Spleen (tissue), 11 donors: Measurements from ENCODE around the gene DHRS1. TPM values are rescaled to one million over a fixed set of nuclear protein-coding genes. Genes with fewer than 3 reads are reported as not detected.

Experiments used
- DNase-seq: peaks from one replicate; pipeline ENCODE4 v3.0.0-alpha.2; 2020
- H3K27ac ChIP-seq, 8 donors: fragments of 200-600 bp; sonication (generic) in 7 of 8; 1 replicate in 4 of 8; 2 replicates in 4 of 8; pipeline versions ENCODE4 v1.5.0 to v1.8.0; 2016 to 2021; ENCODE audit warnings: inconsistent platforms in 4 of 8, mild to moderate bottlenecking in 4 of 8, moderate library complexity in 1 of 8
- H3K27me3 ChIP-seq, 7 donors: fragments of 200-600 bp; sonication (generic) in 6 of 7; replicated peaks in 1 of 7; 1 replicate in 4 of 7; 2 replicates in 3 of 7; pipeline versions ENCODE4 v1.5.0 to v1.8.0; 2016 to 2021; ENCODE audit warnings: inconsistent platforms in 3 of 7, mild to moderate bottlenecking in 1 of 7
- H3K36me3 ChIP-seq, 6 donors: fragments of 200-600 bp; sonication (generic) in 5 of 6; 1 replicate in 4 of 6; 2 replicates in 2 of 6; pipeline versions ENCODE4 v1.5.0 to v1.8.0; 2016 to 2021; ENCODE audit warnings: inconsistent platforms in 2 of 6
- H3K4me1 ChIP-seq, 6 donors: fragments of 200-600 bp; sonication (generic) in 5 of 6; 1 replicate in 3 of 6; 2 replicates in 3 of 6; pipeline versions ENCODE4 v1.5.0 to v1.8.0; 2016 to 2021; ENCODE audit warnings: inconsistent platforms in 3 of 6
- H3K4me3 ChIP-seq, 8 donors: fragments of 200-600 bp; sonication (generic) in 7 of 8; 1 replicate in 4 of 8; 2 replicates in 4 of 8; pipeline versions ENCODE4 v1.5.0 to v1.8.0; 2016 to 2021; ENCODE audit warnings: inconsistent platforms in 4 of 8, mild to moderate bottlenecking in 4 of 8, moderate library complexity in 2 of 8
- H3K9me3 ChIP-seq, 8 donors: fragments of 200-600 bp; sonication (generic) in 7 of 8; 1 replicate in 4 of 8; 2 replicates in 4 of 8; pipeline versions ENCODE4 v1.5.0 to v1.8.0; 2016 to 2021; ENCODE audit warnings: inconsistent platforms in 4 of 8
- POLR2A ChIP-seq, 3 donors: fragments of 450-650 bp; IDR thresholded peaks; one replicate each; pipeline ENCODE4 v1.5.1; 2017; ENCODE audit warnings: antibody characterized with exemption in 3 of 3, mild to moderate bottlenecking in 1 of 3
- POLR2AphosphoS5 ChIP-seq, 3 donors: sonication (generic); formaldehyde crosslinking; IDR thresholded peaks; one replicate each; pipeline ENCODE4 v1.5.1; 2017; ENCODE audit warnings: antibody characterized with exemption in 3 of 3
- WGBS, 5 donors: extraction: QIAGEN DNeasy Blood & Tissue Kit in 3 of 5; methylation state at CpG; one replicate each; pipeline versions ENCODE4 v1.1.5 to v1.1.7; 2013 to 2018; 5-methylcytosine and 5-hydroxymethylcytosine counted together
- intact Hi-C: fragments of 100-400 bp; cut with DNase I; formaldehyde crosslinking; loops from one replicate; pipeline ENCODE4 v1.15.0; 2023; ENCODE audit warnings: low total_unique reads
- polyA plus RNA-seq, 3 donors: library from polyadenylated mRNA; stranded (reverse); fragments of 200-250 nt; gene quantifications; one replicate each; pipeline ENCODE4 v1.2.1, GENCODE V29; 2013
- total RNA-seq, 7 donors: library from RNA; depleted of rRNA in 3 of 7; stranded (reverse); fragments of >200 nt in 3 of 7; fragmentation: NEBNext Ultra II Directional in 4 of 7; extraction: Animal tissue kit (Norgen Biotek cat#: 25700) in 4 of 7; gene quantifications; one replicate each; pipeline versions ENCODE4 v1.1.0 to v1.2.1, GENCODE V29; 2016 to 2021
- TF ChIP-seq, protein P1 (sequence below), 11 experiments: fragments of 200-600 bp in 7 of 11; fragments of 450-650 bp in 4 of 11; sonication (generic) in 4 of 11; IDR thresholded peaks in 8 of 11; conservative IDR thresholded peaks in 3 of 11; 1 replicate in 7 of 11; 2 replicates in 4 of 11; pipeline versions ENCODE4 v1.4.0 to v1.8.0; 2016 to 2021; ENCODE audit warnings: antibody characterized with exemption in 11 of 11, inconsistent platforms in 4 of 11, mild to moderate bottlenecking in 1 of 11
- donor health status: healthy with polysubstance abuse.
- donor health status: DM: no; HTN: no; CAD: no; lungs with moderate emphysema.
- donor health status: DM: no; HTN: no; CAD: no.
- donor health status: Bipolar disorder and iron deficiency.
- donor health status: healthy.
- donor health status: DM: no; HTN: no; CAD: no.
- donor health status: DM: yes; HTN: yes; CAD: no.

The DHRS1 gene
- total and polyA plus RNA-seq, 10 donors, result 22.0 to 56.1 (median 33.1) TPM

DNA sequence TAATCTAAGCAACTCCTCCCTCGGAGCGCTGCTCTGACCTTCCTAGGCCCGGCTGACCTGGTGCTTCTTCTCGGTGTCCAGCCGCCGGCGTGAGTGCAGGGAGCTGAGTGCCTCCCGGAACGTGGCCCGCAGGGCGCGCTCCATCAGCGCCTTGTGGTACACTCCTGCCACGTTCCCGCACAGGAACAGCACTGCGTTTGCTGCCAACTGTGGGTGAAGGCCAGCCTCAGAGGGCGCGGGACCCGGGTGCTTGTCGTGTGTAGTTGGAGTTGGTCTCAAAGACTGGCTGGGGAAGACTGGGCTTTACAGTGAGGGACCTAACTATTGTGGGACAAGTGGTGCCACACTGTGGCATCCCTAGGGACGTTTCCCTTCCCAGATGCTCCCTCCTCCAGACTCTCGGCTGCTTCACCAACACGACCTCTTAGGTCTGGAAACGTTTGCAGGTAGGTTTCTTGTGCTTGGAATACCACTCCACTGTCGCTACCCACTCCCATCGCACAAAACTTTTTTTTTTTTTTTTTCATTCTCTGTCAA lies 32.2 kb upstream of the DHRS1 start:
- TF ChIP-seq POLR2A (IDR thresholded peaks at IDR 0.05) (no peak), POLR2AphosphoS5 (IDR thresholded peaks at IDR 0.05) (peak in 1 of 3 donors; percentile 49)
- TF ChIP-seq, protein P1, sequence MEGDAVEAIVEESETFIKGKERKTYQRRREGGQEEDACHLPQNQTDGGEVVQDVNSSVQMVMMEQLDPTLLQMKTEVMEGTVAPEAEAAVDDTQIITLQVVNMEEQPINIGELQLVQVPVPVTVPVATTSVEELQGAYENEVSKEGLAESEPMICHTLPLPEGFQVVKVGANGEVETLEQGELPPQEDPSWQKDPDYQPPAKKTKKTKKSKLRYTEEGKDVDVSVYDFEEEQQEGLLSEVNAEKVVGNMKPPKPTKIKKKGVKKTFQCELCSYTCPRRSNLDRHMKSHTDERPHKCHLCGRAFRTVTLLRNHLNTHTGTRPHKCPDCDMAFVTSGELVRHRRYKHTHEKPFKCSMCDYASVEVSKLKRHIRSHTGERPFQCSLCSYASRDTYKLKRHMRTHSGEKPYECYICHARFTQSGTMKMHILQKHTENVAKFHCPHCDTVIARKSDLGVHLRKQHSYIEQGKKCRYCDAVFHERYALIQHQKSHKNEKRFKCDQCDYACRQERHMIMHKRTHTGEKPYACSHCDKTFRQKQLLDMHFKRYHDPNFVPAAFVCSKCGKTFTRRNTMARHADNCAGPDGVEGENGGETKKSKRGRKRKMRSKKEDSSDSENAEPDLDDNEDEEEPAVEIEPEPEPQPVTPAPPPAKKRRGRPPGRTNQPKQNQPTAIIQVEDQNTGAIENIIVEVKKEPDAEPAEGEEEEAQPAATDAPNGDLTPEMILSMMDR (IDR thresholded peaks at IDR 0.05 in 8 of 11, conservative IDR thresholded peaks at IDR 0.05 in 3 of 11), result no peak
- peak overlapping the region in 3 of 8 donors; percentile 44 to 71 (median 52) for H3K4me3 ChIP-seq
- DNase-seq, result peak; percentile 88
- peaks cover 55 to 100% (median 92%) of the 10 kb centered on the region in 6 donors for H3K4me1 ChIP-seq
- H3K9me3 ChIP-seq, result no peaks in the 10 kb centered on the region
- H3K36me3 ChIP-seq, result peaks cover 0 to 16% (median 0%) of the 10 kb centered on the region in 6 donors
- peaks cover 0 to 34% (median 10%) of the 10 kb centered on the region in 7 donors for H3K27me3 ChIP-seq
- 41 to 57% (median 54%) methylated on average over 22 to 26 of the region's 26 CpGs for WGBS, 5 donors
- H3K27ac ChIP-seq, result peak overlapping the region in 6 of 8 donors; percentile 38 to 85 (median 60)
- intact Hi-C loops, result no loop called here

DNA sequence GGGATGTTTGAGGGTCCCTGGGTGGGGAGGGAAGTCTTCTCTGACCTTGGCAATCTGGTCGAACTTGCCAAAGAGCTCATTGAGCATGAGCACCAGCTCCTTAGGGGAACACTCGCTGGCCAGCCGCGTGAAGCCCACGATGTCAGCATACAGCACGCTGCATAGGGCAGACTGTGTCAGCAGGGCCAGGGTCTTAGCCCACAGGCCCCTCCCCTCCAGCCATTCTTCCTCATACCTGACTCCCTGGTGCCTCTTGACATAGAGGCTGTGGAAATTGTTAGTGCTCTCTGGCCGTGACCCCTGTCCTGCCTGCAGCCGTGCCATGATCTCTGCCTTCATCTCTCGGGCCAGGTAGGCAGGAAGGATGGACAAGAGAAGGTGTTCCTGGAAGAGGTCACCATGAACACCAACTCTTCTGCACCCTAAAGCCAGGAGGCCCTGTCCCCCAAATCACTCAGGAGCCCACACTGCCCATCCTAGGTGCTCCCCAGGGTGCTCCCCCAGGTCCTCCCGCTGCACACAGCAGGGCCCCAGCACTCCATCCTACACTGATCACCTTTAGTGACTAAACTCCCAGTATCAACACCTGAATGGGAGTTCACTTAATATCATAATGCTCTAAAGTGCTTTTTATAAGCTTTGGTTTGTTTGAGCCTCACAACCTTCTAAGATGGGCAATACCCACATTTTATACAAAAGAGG lies 31.5 kb upstream of the DHRS1 start:
- no peak overlapping the region for H3K4me3 ChIP-seq
- DNase-seq, result no peak
- peaks cover 0 to 9% (median 0%) of the 10 kb centered on the region in 6 donors for H3K36me3 ChIP-seq
- peak in 1 of 3 donors; percentile 9 for TF ChIP-seq POLR2AphosphoS5 (IDR thresholded peaks at IDR 0.05)
- TF ChIP-seq, protein P1 (IDR thresholded peaks at IDR 0.05 in 8 of 11, conservative IDR thresholded peaks at IDR 0.05 in 3 of 11), result no peak
- H3K27me3 ChIP-seq, result peaks cover 0 to 34% (median 10%) of the 10 kb centered on the region in 7 donors
- intact Hi-C loops, result no loop called here
- peaks cover 55 to 100% (median 92%) of the 10 kb centered on the region in 6 donors for H3K4me1 ChIP-seq
- H3K9me3 ChIP-seq, result no peaks in the 10 kb centered on the region
- WGBS, 5 donors, result 84 to 93% (median 88%) methylated on average over 7 to 10 of the region's 10 CpGs
- peak overlapping the region in 5 of 8 donors; percentile 41 to 85 (median 72) for H3K27ac ChIP-seq

DNA sequence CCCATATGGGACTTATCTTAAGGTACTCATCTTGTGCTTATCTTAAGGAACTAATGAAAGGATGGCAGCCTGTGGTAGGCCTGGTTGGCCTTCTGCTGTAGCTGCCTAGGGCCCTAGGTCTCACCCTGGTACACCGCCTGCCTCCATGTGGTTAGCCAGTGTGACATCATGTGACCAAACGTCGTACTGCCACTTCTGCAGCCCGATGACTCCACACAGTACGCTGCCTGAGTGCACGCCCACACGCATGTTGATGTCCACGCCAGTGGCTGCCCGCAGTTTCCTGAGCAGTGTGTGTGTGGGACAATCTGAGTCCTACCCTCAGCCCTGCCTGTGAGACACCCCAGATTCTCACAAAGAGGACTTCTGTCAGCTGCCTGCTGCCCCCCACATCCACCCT lies 30.2 kb upstream of the DHRS1 start:
- no peaks in the 10 kb centered on the region for H3K9me3 ChIP-seq
- 12 to 48% (median 32%) methylated on average over 2 to 9 of the region's 9 CpGs for WGBS, 5 donors
- intact Hi-C loops, result no loop called here
- TF ChIP-seq POLR2AphosphoS5 (IDR thresholded peaks at IDR 0.05) (peak; percentile 73 to 84 (median 81)), POLR2A (IDR thresholded peaks at IDR 0.05) (no peak)
- TF ChIP-seq, protein P1 (IDR thresholded peaks at IDR 0.05 in 8 of 11, conservative IDR thresholded peaks at IDR 0.05 in 3 of 11), result peak in 1 of 11 experiments; percentile 6
- peaks cover 0 to 8% (median 0%) of the 10 kb centered on the region in 6 donors for H3K36me3 ChIP-seq
- DNase-seq, result peak; percentile 94
- H3K27me3 ChIP-seq, result peaks cover 0 to 26% (median 6%) of the 10 kb centered on the region in 7 donors
- peak overlapping the region in 7 of 8 donors; percentile 26 to 85 (median 52) for H3K27ac ChIP-seq
- H3K4me3 ChIP-seq, result peak overlapping the region in 1 of 8 donors; percentile 28
- peaks cover 44 to 99% (median 83%) of the 10 kb centered on the region in 6 donors for H3K4me1 ChIP-seq
